Smooth muscle cell of the brain vasculature (primary cell): ENCODE data around the gene ITGB7.
"Not testable (repeated sequence)": the region's sequence is repeated elsewhere in the genome, so short reads cannot be mapped to it uniquely, and the experiment has no call there.

Experiments
- DNase-seq: peaks from one replicate; pipeline ENCODE4 v3.0.0-alpha.2; 2012; ENCODE audit warnings: low read depth, low spot score

ITGB7 gene

GRCh38 chr12:53217051-53217930, 10.2 kb upstream of the ITGB7 start:
- DNase-seq, result no peak

GRCh38 chr12:53215497-53215896, 8.4 kb upstream of the ITGB7 start:
- DNase-seq, result no peak

DNA sequence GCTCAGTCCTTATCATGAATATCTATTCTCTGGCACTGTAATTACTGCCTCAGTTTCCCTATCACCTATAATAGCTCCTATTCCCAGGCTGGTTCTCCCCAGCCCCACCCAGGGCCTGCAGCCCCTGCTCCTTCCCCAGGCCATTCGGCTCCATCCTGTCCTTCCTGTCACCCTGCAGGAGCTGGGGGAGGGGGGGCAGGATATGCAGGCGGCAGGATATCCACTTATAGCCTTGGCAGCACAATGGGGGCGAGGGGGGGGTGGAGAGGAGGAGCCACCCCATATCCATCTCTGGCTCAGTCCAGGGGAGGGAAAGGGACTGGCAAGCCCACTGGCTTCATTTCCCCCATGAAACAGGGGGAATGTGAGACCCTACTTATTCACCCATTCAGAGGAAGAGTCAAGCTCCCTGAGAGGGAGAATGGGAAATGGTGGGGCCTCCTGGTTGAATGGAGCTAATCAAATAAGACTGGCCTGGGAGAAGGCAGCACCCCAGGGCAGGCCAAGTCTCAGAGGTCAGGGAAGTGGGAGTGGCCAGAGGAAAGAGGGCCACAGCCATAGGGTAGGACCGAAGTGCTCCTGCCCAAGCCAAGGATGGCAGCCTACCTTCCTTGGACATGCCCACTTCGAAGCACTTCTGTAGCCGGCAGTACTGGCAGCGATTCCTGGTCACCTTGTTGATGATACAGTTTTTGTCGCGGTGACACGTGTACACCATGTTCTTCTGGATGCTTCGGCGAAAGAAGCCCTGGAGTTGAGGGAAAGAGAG, 7.8 kb upstream of the ITGB7 start:
- no peak for DNase-seq

- DNase-seq, result no peak
Measured at GRCh38 chr12:53214221-53214620, 7.2 kb upstream of the ITGB7 start.

GRCh38 chr12:53213348-53213747, 6.3 kb upstream of the ITGB7 start:
- DNase-seq, result no peak

GRCh38 chr12:53212931-53213330, 5.9 kb upstream of the ITGB7 start:
- DNase-seq, result no peak

GRCh38 chr12:53211476-53212381, 4.7 kb upstream of the ITGB7 start:
- DNase-seq, result no peak

DNA sequence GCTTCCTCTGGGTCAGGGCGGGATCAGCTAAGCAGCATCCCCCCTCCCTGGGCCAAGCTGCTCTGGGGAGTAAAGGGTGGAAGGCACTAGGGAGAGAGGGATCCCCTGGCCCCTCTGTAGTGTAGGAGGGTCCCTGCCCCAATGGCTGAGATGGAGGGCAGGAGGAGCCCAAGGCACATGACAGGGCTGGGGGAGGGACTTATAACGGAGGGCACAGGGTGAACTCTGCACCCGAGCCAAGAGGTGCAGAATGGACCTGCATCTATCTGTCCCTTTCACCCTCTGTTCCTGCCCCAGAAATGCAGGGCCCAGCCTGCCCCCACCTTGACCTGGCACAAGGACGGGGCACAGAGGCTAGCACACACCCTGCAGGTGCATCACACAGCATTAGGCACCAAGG, 3.8 kb upstream of the ITGB7 start:
- DNase-seq, result no peak

GRCh38 chr12:53208877-53209463, 1.9 kb upstream of the ITGB7 start:
- no peak for DNase-seq

DNA sequence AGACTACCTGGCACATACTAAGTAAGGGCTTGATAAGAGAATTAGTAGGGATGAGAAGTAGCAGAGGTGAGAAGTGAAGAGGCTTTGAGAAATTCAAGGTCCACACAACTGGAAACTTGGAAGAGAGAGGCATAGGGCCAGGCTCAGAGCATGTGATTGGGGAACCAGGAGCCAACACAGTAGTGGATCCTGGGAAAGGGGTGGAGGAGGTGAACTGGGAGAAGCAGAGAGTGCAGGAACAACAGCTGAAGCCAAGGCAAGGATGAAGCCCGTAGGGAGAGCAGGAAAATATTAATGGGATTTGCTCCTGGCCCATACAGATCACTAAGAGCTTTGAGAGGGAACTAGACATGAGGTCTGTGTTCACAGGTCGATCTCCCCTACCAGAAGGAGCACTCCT, 1.4 kb upstream of the ITGB7 start:
- no peak for DNase-seq

- no peak for DNase-seq
Measured at GRCh38 chr12:53205747-53206419, 1.2 kb downstream of the ITGB7 start.

DNA sequence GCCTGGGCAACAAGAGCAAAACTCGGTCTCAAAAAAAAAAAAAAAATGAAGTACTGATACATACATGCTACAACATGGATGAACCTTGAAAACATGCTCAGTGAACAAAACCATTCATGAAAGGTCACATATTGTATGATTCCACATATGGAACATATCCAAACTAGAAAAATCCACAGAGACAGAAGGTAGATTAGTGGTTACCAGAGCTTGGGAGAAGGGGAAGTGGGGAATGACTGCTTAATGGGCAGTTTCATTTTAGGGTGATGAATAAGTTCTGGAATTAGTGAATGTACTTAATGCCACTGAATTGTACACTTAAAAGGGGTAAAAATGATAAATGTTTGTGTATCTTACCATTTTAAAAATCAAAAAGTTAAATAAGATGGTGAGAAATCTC, 2.7 kb downstream of the ITGB7 start:
- no peak for DNase-seq

- DNase-seq, result not testable (repeated sequence)
Measured at GRCh38 chr12:53202316-53202715, 4.7 kb downstream of the ITGB7 start.

DNA sequence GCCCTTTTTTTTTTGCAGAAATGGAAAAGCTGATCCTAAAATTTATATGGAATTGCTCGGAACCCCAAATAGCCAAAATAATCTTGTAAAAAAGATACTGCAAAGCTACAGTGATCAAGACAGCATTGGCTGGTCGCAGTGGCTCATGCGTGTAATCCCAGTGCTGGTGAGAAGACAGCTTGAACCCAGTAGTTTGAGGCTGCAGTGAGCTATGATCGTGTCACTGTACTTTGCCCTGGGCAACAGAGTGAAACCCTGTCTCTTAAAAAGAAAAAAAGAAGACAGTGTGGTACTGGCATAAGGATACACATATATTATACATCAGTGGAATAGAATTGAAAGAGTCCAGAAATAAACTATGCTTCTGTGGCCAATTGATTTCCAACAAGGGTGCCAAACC, 5.4 kb downstream of the ITGB7 start:
- no peak for DNase-seq

DNA sequence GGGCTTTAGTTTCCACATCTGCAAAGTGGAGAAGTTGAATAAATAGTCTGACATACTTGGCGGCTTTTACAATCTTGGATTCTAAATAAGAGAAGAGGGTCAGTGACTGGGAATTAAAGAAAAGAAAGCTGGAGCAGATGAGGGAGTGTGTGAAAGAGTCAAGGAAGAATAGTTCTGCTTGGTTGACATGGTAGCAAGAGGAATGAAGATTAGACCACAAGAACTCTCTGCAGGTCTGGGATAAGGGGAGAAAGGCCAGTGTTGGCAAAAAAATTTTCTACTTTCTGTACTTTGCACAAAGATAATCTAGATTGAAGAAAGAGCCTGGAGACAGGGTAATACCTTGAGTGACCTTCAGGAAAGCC, 5.9 kb downstream of the ITGB7 start:
- no peak for DNase-seq

GRCh38 chr12:53200458-53201176, 6.4 kb downstream of the ITGB7 start:
- DNase-seq, result no peak

DNA sequence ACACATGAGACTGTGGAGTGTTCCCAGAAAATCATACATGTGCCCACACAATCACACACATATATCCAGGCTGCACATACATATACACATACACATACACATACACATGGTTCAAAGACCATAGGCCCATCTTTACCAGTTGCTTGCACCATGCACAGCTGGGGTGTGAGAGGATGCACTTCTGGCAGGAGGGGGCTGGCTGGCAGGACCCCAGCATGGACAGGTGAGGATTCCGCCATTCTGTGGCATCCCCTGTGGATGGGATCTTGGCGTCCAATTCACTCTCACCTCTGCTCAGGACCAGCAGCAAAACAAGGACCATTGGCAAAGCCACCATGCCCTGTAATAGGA, 7.0 kb downstream of the ITGB7 start:
- no peak for DNase-seq

- no peak for DNase-seq
Measured at GRCh38 chr12:53199700-53200099, 7.4 kb downstream of the ITGB7 start.

GRCh38 chr12:53198486-53199110, 8.5 kb downstream of the ITGB7 start:
- DNase-seq, result no peak
